SK-N-DZ (cell line): ENCODE measurements around the gene S100A8.
"Not testable (repeated sequence)": the region's sequence is repeated elsewhere in the genome, so short reads cannot be mapped to it uniquely, and the experiment has no call there.

Experiments
- DNase-seq: peaks from one replicate; pipeline ENCODE4 v3.0.0-alpha.2; 2015; ENCODE audit warnings: low spot score

S100A8 gene

GRCh38 chr1:153417136-153417888, 26.4 kb upstream of the S100A8 start:
- no peak for DNase-seq

GRCh38 chr1:153415850-153416570, 25.1 kb upstream of the S100A8 start, which contains the start of gene S100A7A:
Gene S100A7A (plus strand): TSS chr1:153416520. CDS start chr1:153418083, 1,563 bp downstream.
- no peak for DNase-seq

GRCh38 chr1:153413961-153414360, 23.1 kb upstream of the S100A8 start:
- not testable (repeated sequence) for DNase-seq

- not testable (repeated sequence) for DNase-seq
Observed at GRCh38 chr1:153407274-153407673, 16.4 kb upstream of the S100A8 start.

- DNase-seq: not testable (repeated sequence)
Observed at GRCh38 chr1:153405825-153406599, 15.1 kb upstream of the S100A8 start.

GRCh38 chr1:153404768-153405167, 13.9 kb upstream of the S100A8 start:
- DNase-seq: no peak

GRCh38 chr1:153404086-153404635, 13.3 kb upstream of the S100A8 start:
- DNase-seq: no peak

GRCh38 chr1:153403421-153404085, 12.7 kb upstream of the S100A8 start:
- no peak for DNase-seq

- no peak for DNase-seq
Observed at GRCh38 chr1:153402226-153402625, 11.4 kb upstream of the S100A8 start.

GRCh38 chr1:153401461-153401860, 10.6 kb upstream of the S100A8 start:
- no peak for DNase-seq

GRCh38 chr1:153400244-153400643, 9.4 kb upstream of the S100A8 start:
- DNase-seq: no peak

GRCh38 chr1:153399401-153400055, 8.7 kb upstream of the S100A8 start:
- DNase-seq: no peak

GRCh38 chr1:153397924-153398651, 7.2 kb upstream of the S100A8 start:
- no peak for DNase-seq

- DNase-seq: no peak
Observed at GRCh38 chr1:153397051-153397923, 6.4 kb upstream of the S100A8 start.

GRCh38 chr1:153396461-153396860, 5.6 kb upstream of the S100A8 start:
- no peak for DNase-seq

GRCh38 chr1:153395776-153396175, 4.9 kb upstream of the S100A8 start:
- no peak for DNase-seq

GRCh38 chr1:153395136-153395685, 4.3 kb upstream of the S100A8 start:
- no peak for DNase-seq

- no peak for DNase-seq
Observed at GRCh38 chr1:153394391-153394790, 3.5 kb upstream of the S100A8 start.

GRCh38 chr1:153393926-153394325, 3.1 kb upstream of the S100A8 start:
- no peak for DNase-seq
